GDM1 (cell line): Measurements from ENCODE around the gene NSUN4.
A peak's percentile ranks its signal among the peaks of the same experiment; 100 is the strongest.
"Not testable (repeated sequence)": the region's sequence is repeated elsewhere in the genome, so short reads cannot be mapped to it uniquely, and the experiment has no call there.

Experiments
- DNase-seq: peaks from one replicate; lab custom pipeline; 2025; lab: John Stamatoyannopoulos, UW

The NSUN4 gene

DNA sequence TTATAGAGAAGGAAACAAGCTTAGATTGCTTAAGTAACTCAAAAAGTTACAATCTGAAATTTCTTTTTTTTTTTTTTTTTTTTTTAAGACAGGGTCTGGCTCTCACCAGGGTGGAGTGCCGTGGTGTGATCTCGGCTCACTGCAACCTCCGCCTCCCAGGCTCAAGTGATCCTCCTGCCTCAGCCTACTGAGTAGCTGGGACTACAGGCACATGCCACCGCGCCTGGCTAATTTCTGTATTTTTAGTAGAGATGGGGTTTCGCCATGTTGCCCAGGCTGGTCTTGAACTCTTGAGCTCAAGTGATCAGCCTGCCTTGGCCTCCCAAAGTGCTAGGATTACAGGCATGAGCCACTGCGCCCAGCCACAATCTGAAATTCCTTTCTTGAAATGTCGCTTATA, 27.1 kb downstream of the NSUN4 start:
- not testable (repeated sequence) for DNase-seq

DNA sequence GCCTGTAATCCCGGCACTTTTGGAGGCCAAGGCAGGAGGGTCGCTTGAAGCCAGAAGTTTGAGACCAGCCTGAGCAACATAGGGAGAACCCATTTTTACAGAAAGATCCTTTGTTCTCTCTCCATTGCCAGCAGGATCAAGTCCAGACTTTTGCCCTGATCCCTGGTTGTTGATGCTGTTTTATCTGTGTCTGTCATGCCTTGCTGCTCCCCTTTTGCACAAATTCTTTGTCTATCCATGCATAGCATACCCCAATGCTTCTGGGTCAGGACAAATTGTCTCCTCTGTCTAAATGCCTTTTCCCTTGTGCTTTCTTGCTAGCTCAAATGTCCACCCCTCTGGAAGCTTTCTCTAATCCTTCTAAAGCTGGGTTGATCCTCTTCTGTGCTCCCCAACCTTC, 28.2 kb downstream of the NSUN4 start:
- DNase-seq, result no peak

- no peak for DNase-seq
These were observed 29.1 kb downstream of the NSUN4 start for GRCh38 chr1:46369542-46370213.

- peak; percentile 14 for DNase-seq
These were observed 29.6 kb downstream of the NSUN4 start for GRCh38 chr1:46370214-46370633.

DNA sequence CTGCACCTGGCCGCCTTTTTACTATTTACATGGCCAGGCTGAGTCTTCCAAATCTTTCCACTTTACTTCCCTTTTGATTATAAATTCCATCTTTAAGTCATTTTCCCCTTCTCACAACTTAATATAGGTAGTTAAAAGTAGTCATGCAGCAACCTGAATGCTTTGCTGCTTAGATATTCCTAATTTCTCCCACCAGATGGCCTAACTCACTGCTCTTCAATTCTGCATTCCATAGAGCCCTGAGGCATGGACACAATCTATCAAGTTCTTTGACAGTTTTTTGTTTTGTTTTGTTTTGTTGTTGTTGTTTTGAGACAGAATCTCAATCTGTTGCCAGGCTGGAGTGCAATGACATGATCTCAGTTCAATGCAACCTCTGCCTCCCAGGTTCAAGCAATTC, 31.8 kb downstream of the NSUN4 start:
- DNase-seq, result no peak

DNA sequence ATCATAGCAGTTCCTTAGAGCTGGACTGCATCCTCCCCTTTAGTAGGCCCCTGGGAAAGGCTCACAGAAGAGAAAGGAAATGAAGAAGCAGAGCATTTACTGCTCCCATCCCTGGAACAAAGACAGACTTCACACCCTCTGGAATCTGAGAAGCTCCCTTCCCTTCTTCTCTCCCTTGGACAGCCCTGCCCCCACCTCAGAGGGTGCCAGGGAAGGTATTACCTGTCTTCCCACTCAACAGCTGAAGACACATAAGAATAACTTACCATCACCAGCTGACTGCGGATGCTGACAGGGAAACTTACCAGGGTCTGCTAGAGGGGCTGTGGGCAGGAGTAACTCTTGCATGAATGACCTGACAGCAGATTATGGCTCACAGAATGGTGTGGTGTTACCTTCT, 39.4 kb downstream of the NSUN4 start:
- DNase-seq, result no peak

DNA sequence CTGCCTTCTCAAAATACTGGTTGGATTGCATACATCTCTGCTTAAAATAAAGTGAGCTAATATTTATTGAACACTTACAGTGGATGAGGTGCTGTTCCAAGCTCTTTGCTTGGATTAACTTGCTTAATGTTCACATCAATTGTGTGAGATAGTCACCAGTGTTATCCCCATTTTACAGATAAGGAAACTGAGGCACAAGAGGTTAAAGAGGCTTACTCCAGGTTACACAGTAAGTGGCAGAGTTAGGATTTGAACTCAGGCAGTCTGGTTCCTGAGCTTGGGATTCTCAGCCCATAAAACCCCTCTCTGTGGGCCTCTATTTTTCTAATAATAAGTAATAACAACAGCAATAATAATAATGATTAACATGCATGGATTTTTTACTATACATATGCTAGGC, 39.9 kb downstream of the NSUN4 start:
- DNase-seq, result no peak

- DNase-seq, result no peak
These were observed 52.9 kb downstream of the NSUN4 start for GRCh38 chr1:46393510-46393909.

DNA sequence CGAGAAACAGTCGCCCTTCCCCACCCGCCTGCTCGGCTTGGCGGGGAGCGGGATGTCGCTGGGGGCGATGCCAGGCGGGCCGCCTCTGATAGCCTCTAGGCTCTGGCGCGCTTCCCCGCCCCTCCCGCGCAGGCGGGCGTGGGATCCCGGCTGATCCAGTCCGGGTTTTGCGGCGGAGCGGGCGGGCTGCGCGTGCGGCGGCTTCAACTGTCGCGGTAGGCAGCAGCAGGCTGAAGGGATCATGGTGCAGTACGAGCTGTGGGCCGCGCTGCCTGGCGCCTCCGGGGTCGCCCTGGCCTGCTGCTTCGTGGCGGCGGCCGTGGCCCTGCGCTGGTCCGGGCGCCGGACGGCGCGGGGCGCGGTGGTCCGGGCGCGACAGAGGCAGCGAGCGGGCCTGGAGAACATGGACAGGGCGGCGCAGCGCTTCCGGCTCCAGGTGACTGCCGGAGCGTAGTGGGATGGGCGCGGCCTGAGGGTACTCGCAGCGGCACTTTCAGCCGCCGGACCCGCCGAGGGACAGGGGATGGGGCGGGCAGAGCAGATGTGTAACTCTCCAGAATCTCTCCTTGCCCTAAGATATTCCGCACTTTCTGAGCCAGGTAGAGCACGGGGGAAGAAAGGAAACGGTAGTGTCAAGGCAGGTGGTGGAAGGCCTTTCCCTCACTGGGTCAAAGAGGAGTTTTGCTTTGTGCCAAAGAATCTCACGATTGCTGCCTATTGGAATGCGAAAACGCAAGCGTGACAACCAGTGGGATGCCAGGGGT, 53.7 kb downstream of the NSUN4 start, which contains the start of gene FAAH:
TSS of gene FAAH (plus strand) at position 210 of the 764 bp plus-strand sequence. CDS start at position 242, 32 bp downstream.
- no peak for DNase-seq

DNA sequence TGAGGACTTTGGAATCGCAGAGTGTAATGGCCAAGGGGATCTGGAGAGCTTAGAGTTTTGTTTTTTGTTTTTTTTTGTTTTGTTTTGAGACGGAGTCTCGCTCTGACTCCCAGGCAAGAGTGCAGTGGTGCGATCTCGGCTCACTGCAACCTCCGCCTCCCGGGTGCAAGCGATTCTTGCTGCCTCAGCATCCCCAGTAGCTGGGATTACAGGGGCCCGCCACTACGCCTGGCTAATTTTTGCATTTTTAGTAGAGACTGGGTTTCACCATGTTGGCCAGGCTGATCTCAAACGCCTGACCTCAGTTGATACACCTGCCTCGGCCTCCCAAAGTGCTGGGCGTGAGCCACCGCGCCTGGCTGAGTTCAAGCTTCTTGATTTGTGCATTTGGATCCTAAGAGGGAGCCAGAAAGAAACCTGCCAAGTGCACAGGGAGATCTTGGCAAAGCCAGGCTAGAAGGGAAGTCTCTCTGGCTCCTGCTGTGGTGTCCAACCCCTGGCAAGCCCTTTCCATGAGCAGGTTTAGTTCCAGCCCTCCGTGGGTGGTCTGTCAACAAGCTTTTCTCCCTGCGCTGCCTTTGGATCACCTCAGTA, 54.4 kb downstream of the NSUN4 start:
- DNase-seq, result no peak

DNA sequence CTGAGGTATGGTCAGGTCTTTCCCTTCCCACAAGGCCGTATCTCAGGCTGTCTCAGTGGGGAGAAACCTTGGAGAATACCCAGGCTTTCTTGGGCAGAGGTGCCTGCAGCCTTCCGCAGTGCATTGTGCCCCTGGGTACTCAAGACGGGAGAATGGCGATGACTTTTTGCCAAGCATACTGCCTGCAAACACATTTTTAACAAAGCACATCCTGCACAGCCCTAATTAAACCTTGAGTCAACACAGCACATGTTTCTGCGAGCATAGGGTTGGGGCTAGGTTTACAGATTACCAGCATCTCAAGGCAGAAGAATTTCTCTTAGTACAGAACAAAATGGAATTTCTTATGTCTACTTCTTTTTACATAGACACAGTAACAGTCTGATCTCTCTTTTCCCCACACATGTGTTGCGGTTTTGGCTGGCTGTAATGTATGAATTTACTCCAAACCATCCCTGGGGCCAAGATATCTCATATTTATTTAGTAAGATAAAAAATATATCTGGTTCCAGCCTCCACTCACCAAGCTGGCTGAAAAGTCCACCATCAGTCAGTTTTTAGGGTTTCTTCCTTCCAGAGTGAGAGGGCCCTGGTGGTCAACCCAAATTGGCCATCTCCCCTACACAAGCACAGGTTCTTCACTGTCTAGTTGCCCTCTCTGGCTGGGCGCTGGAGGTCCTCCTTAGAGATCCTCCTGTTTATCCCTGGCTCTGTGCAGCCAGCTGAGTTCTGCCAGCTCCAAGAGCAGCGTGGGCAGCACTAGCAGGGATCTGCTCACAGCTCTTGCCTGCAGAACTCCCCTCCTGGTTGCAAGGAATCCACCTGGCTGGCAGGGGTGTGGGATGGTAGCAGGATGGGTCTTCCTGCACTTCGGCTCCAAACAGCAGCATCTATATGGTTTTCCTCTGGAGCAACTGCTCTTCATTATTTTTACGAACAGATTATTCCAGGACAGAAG, 56.1 kb downstream of the NSUN4 start:
- no peak for DNase-seq

GRCh38 chr1:46399307-46399706, 58.7 kb downstream of the NSUN4 start:
- DNase-seq, result no peak

DNA sequence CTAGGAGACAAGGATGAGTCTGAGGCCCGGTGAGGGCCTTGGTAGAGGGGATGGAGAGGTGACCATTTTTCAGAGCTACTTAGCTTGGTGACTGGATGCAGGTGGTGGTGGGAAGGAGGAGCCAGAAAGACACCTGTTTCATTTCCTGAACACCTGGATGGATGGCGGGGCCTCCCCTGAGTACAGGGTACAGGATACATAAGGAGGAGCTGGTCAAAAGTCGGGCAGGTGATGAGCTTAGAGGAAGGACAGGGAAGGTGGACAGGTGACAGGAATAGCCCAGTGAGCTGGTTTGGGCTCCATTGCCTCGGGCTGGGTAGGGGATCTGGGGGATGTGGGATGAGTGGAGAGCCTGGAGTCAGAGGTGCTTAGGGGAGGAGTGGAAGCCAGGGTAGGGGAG, 59.8 kb downstream of the NSUN4 start:
- no peak for DNase-seq

DNA sequence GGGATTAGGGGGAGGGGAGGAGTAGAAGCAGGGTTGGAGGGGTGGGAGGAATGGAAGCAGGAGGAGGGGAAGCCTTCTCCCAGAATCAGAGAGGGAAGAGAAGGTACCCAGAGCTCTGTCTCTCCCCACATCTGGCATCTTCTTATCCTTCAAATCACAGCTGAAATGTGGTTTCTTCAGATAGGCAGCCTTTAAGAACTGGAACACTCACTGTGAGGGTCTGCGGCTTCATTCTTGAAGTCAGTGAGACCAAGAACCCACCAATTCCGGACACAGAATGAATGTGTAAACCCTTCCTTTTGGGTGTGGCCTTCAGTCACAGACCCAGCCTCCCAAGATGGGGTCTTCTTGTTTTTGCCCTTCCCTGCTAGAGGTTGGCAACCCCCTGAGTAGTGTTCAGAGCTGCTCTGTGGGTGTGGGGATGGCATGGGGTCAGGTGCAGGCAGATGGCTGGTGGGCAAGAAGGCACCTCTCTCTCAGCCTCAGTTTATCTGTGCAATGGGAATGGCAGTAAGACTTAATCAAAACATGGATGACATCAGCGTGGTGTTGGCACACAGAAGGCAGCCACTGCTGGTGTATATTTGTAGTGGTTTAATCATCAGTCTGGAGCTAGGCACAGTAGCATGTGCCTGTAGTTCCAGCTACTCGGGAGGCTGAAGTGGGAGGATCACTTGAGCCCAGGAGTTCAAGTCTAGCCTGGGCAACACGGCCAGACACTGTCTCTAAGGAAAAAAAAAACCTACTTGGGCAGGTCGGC, 60.7 kb downstream of the NSUN4 start:
- DNase-seq, result no peak

GRCh38 chr1:46401964-46402626, 61.5 kb downstream of the NSUN4 start:
- no peak for DNase-seq

DNA sequence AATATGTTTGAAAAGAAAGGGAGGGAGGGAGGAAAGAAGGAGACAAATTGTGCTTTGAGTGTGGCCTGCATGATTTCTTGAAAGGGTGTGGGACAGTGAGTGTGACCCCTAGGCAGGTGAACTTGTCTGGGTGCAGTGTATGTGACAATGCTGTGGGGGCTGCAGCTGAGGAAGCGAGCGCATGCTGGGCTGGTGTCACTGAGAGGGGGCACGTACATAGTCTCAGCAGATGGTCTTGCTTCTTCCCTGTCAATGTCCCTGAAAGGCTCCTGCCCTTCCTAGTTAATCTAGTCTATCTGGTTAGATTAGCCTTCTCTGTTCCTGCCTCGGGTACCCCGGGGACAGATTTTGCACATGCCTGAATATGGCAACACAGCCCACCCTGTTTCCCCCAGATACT, 63.3 kb downstream of the NSUN4 start:
- no peak for DNase-seq

GRCh38 chr1:46404482-46405196, 64.0 kb downstream of the NSUN4 start:
- DNase-seq, result no peak

GRCh38 chr1:46405197-46405555, 64.6 kb downstream of the NSUN4 start:
- DNase-seq, result no peak

- no peak for DNase-seq
These were observed 65.1 kb downstream of the NSUN4 start for GRCh38 chr1:46405724-46406123.
